Liver (tissue), 9 donors: ENCODE results near the gene ABHD12. TPM values are rescaled to one million over a fixed set of nuclear protein-coding genes. Genes with fewer than 3 reads are reported as not detected.

Experiments
- DNase-seq: peaks from one replicate; pipeline ENCODE4 v3.0.0-alpha.2; 2017; ENCODE audit warnings: low spot score
- H3K27ac ChIP-seq, 2 donors: one replicate each; pipeline ENCODE4 v1.7.0; 2013; ENCODE audit warnings: inconsistent platforms in 2 of 2, low read length in 2 of 2, control low read depth in 1 of 2, low read depth in 1 of 2, mild to moderate bottlenecking in 1 of 2
- H3K27me3 ChIP-seq, 4 donors: one replicate each; pipeline versions ENCODE4 v1.6.1 to v1.7.0; 2013; ENCODE audit warnings: low read length in 3 of 4, inconsistent platforms in 1 of 4, mild to moderate bottlenecking in 1 of 4, moderate library complexity in 1 of 4; ENCODE audit not compliant: control insufficient read depth in 4 of 4, insufficient read depth in 4 of 4
- H3K36me3 ChIP-seq, 4 donors: one replicate each; pipeline versions ENCODE4 v1.6.1 to v1.7.0; 2013; ENCODE audit warnings: low read length in 3 of 4, mild to moderate bottlenecking in 3 of 4, low read depth in 1 of 4, moderate library complexity in 1 of 4; ENCODE audit not compliant: control insufficient read depth in 4 of 4, insufficient read depth in 3 of 4
- H3K4me1 ChIP-seq, 4 donors: one replicate each; pipeline versions ENCODE4 v1.6.1 to v1.7.0; 2013; ENCODE audit warnings: low read length in 3 of 4, mild to moderate bottlenecking in 3 of 4, moderate library complexity in 1 of 4; ENCODE audit not compliant: control insufficient read depth in 4 of 4, insufficient read depth in 4 of 4
- H3K4me3 ChIP-seq, 3 donors: one replicate each; pipeline versions ENCODE4 v1.6.1 to v1.7.0; 2013; ENCODE audit warnings: low read length in 3 of 3, control low read depth in 1 of 3, low read depth in 1 of 3, mild to moderate bottlenecking in 1 of 3
- H3K9ac ChIP-seq, 2 donors: one replicate each; pipeline ENCODE4 v1.7.0; 2013; ENCODE audit warnings: low read length in 2 of 2, mild to moderate bottlenecking in 2 of 2, moderate library complexity in 2 of 2, control low read depth in 1 of 2, low read depth in 1 of 2
- H3K9me3 ChIP-seq, 4 donors: one replicate each; pipeline versions ENCODE4 v1.6.1 to v1.7.0; 2013; ENCODE audit warnings: low read length in 3 of 4; ENCODE audit not compliant: control insufficient read depth in 4 of 4
- ATF3 ChIP-seq: IDR thresholded peaks from 2 replicates; pipeline ENCODE4 v1.6.1; 2016; ENCODE audit warnings: antibody characterized with exemption
- CTCF ChIP-seq: fragments of 150-350 bp; IDR thresholded peaks from 2 replicates; pipeline ENCODE4 v1.5.1; 2017; ENCODE audit warnings: improper control_type of control experiment, low read depth, low read length; ENCODE audit not compliant: missing input control
- EGR1 ChIP-seq, 2 donors: IDR thresholded peaks; 2 replicates each; pipeline ENCODE4 v1.6.1; 2016 to 2018; ENCODE audit warnings: antibody characterized with exemption in 2 of 2, low read depth in 2 of 2
- FOXA1 ChIP-seq: IDR thresholded peaks from 2 replicates; pipeline ENCODE4 v1.6.1; 2016; ENCODE audit warnings: antibody characterized with exemption
- FOXA2 ChIP-seq: IDR thresholded peaks from 2 replicates; pipeline ENCODE4 v1.6.1; 2016; ENCODE audit warnings: antibody characterized with exemption
- GABPA ChIP-seq, 2 donors: IDR thresholded peaks in 1 of 2; conservative IDR thresholded peaks in 1 of 2; 2 replicates each; pipeline ENCODE4 v1.6.1; 2016; ENCODE audit warnings: antibody characterized with exemption in 2 of 2, mild to moderate bottlenecking in 1 of 2, moderate library complexity in 1 of 2
- HNF4A ChIP-seq, 2 donors: conservative IDR thresholded peaks; 2 replicates each; pipeline ENCODE4 v1.6.1; 2016; ENCODE audit warnings: antibody characterized with exemption in 2 of 2, mild to moderate bottlenecking in 2 of 2
- HNF4G ChIP-seq: IDR thresholded peaks from 2 replicates; pipeline ENCODE4 v1.6.1; 2016; ENCODE audit warnings: antibody characterized with exemption
- JUND ChIP-seq, 2 donors: IDR thresholded peaks; 2 replicates each; pipeline ENCODE4 v1.6.1; 2016; ENCODE audit warnings: antibody characterized with exemption in 2 of 2
- MAX ChIP-seq: IDR thresholded peaks from 2 replicates; pipeline ENCODE4 v1.6.1; 2016; ENCODE audit warnings: antibody characterized with exemption
- NR2F2 ChIP-seq: IDR thresholded peaks from 2 replicates; pipeline ENCODE4 v1.6.1; 2016; ENCODE audit warnings: antibody characterized with exemption
- RAD21 ChIP-seq, 2 donors: IDR thresholded peaks; 2 replicates each; pipeline ENCODE4 v1.6.1; 2016; ENCODE audit warnings: antibody characterized with exemption in 2 of 2, mild to moderate bottlenecking in 2 of 2
- REST ChIP-seq: IDR thresholded peaks from 2 replicates; pipeline ENCODE4 v1.6.1; 2016; ENCODE audit warnings: antibody characterized with exemption, mild to moderate bottlenecking
- RXRA ChIP-seq, 2 donors: IDR thresholded peaks; 2 replicates each; pipeline ENCODE4 v1.6.1; 2017 to 2018; ENCODE audit warnings: antibody characterized with exemption in 2 of 2, mild to moderate bottlenecking in 1 of 2
- SP1 ChIP-seq: IDR thresholded peaks from 2 replicates; pipeline ENCODE4 v1.6.1; 2018; ENCODE audit warnings: antibody characterized with exemption, mild to moderate bottlenecking
- TAF1 ChIP-seq: conservative IDR thresholded peaks from 2 replicates; pipeline ENCODE4 v1.6.1; 2016; ENCODE audit warnings: antibody characterized with exemption, mild to moderate bottlenecking
- YY1 ChIP-seq: IDR thresholded peaks from 2 replicates; pipeline ENCODE4 v1.6.1; 2016; ENCODE audit warnings: antibody characterized with exemption, mild to moderate bottlenecking
- ZBTB33 ChIP-seq: IDR thresholded peaks from 2 replicates; pipeline ENCODE4 v1.6.1; 2016; ENCODE audit warnings: antibody characterized with exemption
- WGBS: extraction: QIAGEN DNeasy Blood & Tissue Kit; methylation state at CpG from one replicate; pipeline ENCODE4 v1.1.7; 2013; 5-methylcytosine and 5-hydroxymethylcytosine counted together
- polyA plus RNA-seq, 2 donors: library from polyadenylated mRNA; stranded (reverse) in 1 of 2; unstranded in 1 of 2; fragments of 200-250 nt in 1 of 2; fragments of >200 nt in 1 of 2; fragmentation: Nextera tagmentation in 1 of 2; extraction: Ambion mirVana in 1 of 2; gene quantifications; one replicate each; pipeline versions ENCODE4 v1.2.1 to v1.2.3, GENCODE V29; 2013 to 2015
- total RNA-seq, 2 donors: library from RNA; depleted of rRNA; stranded (reverse); fragments of >200 nt; gene quantifications; one replicate each; pipeline ENCODE4 v1.2.3, GENCODE V29; 2014
- donor health status: healthy.
- donor health status: healthy.
- donor health status: healthy.
- donor health status: healthy.
- donor health status: healthy.

The ABHD12 gene
- total and polyA plus RNA-seq, 4 donors = 11.1 to 15.4 (median 12.9) TPM

- Histone ChIP-seq H3K9ac (no peak overlapping the region), H3K4me1 (no peaks in the 10 kb centered on the region), H3K27ac (no peak overlapping the region), H3K36me3 (no peaks in the 10 kb centered on the region), H3K27me3 (no peaks in the 10 kb centered on the region), H3K9me3 (no peaks in the 10 kb centered on the region), H3K4me3 (no peak overlapping the region)
- 96% methylated on average over 3 of the region's 3 CpGs for WGBS
- no peak for TF ChIP-seq RAD21 (IDR thresholded peaks at IDR 0.05)
- no peak for TF ChIP-seq ZBTB33
- no peak for TF ChIP-seq YY1
- TF ChIP-seq FOXA1 = no peak
- no peak for TF ChIP-seq NR2F2
- no peak for TF ChIP-seq RXRA (IDR thresholded peaks at IDR 0.05)
- no peak for TF ChIP-seq HNF4A (conservative IDR thresholded peaks at IDR 0.05)
- TF ChIP-seq HNF4G = no peak
- no peak for TF ChIP-seq CTCF
- no peak for TF ChIP-seq EGR1 (IDR thresholded peaks at IDR 0.05; ENCODE audit: low read depth in 2 of 2)
- TF ChIP-seq TAF1 = no peak
- no peak for TF ChIP-seq SP1
- no peak for TF ChIP-seq MAX
- TF ChIP-seq REST = no peak
- TF ChIP-seq FOXA2 = no peak
- no peak for TF ChIP-seq ATF3
- DNase-seq = no peak
Observed at GRCh38 chr20:25424536-25424935, 33.9 kb upstream of the ABHD12 start.

GRCh38 chr20:25422032-25422431 lies 31.4 kb upstream of the ABHD12 start:
- no peaks in the 10 kb centered on the region for H3K36me3 ChIP-seq
- no peak for DNase-seq
- H3K27ac ChIP-seq = no peak overlapping the region
- no peak overlapping the region for H3K9ac ChIP-seq
- H3K4me3 ChIP-seq = no peak overlapping the region
- no peaks in the 10 kb centered on the region for H3K27me3 ChIP-seq
- 89% methylated on average over 4 of the region's 4 CpGs for WGBS
- H3K4me1 ChIP-seq = no peaks in the 10 kb centered on the region
- no peaks in the 10 kb centered on the region for H3K9me3 ChIP-seq
- TF ChIP-seq RAD21 (IDR thresholded peaks at IDR 0.05) (no peak), HNF4A (conservative IDR thresholded peaks at IDR 0.05) (no peak), ATF3 (no peak), MAX (no peak), ZBTB33 (no peak), NR2F2 (no peak), EGR1 (IDR thresholded peaks at IDR 0.05; ENCODE audit: low read depth in 2 of 2) (no peak), CTCF (no peak), GABPA (IDR thresholded peaks at IDR 0.05 in 1 of 2, conservative IDR thresholded peaks at IDR 0.05 in 1 of 2) (no peak), FOXA2 (no peak), SP1 (no peak), HNF4G (no peak), JUND (IDR thresholded peaks at IDR 0.05) (no peak)
